ENCODE results near the gene SYMPK.

The SYMPK gene

DNA sequence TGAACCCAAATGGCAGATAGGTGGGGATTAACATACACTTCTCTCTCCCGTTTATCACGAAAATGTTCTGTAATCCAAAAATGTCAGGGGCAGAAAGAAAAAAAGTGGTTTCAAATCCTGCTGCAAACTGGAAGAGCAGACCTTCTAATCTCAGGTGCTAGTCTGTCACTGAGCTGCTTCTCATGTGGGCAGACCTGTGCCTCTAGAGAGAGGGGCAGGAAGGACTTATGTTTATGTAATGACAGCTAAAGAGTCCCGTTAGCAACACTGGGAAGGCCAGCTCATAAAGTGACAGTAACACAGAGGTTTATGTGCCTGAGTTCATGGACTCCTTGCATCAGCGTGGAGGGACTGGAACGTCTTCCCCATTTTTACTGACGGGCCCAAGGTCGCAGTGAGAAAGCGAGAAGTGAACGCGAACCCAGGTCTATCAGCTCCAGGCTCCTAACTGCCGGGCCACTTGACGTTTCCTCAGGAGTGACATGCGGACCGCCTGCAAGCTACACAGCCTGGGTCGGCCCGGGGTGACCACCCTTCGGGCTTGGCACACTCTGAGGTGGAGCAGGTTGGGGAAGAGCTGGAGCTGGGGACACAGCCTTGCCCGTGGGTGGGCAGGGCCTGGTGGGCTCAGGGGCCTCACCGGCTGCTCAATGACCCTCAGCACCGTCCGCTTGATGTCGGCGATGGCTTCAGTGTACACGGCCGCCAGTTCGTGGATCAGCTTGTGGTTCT, 38.2 kb downstream of the SYMPK start:
- no peak for DNase-seq

DNA sequence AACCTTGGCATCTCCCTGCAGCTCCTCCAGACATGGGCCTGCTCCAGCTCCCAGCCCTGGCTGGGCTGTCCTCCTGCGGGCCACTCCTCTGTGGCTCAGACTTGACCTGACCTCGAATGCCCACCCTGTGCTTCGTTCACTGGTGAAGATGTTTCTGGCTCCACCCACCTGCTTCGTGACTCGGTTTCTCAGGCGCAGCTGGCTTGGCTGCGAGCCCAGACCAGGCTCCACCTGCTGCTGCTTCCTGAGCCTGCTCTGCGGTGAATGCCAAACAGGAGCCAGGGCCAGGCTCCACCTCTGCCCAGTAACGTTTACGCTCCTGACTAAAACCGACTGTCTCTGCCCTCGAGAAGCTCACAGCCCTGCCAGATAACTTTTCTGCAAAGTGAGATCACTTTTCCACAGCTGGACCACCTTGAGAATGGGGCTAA, 38.9 kb downstream of the SYMPK start:
- peak; percentile 77 for DNase-seq

DNA sequence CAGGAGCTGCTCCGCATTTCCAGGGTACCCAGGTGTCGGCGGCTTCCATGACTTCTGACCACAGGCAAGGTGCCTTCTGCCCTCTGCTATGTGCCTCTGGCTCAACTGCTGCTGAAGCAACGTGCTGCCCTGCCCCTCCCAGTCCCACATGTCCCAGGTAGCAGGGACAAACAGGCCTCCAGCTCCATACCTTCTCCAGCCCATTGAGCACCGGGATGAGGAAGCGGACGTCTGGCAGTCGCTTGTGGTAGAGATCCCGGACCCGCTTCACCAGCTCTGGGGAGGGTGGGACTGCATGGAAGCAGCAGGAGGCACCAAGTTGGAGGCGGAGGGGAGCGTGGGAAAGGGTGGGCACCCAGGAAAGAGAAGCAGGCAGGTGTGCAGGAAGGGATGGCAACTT, 39.8 kb downstream of the SYMPK start:
- no peak for DNase-seq

DNA sequence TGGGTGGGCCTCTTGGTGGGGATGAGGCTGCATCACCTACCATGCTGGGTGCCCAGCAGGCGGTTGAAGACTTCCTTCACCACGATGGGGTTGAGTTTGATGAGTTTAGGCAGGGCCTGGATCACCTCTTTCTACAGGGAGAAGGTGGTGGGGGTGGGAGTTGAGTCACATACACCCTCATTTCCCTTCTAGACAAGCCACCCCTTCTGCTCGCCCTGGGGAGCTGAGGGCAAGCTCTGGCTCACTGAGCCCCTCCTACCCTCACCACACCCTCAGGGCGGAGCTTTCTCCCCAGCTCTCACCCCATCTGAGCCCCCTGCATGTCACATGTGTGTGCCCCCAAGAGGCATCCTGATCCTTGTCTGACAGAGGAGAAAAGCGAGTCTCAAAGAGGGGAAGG, 40.2 kb downstream of the SYMPK start:
- no peak for DNase-seq

DNA sequence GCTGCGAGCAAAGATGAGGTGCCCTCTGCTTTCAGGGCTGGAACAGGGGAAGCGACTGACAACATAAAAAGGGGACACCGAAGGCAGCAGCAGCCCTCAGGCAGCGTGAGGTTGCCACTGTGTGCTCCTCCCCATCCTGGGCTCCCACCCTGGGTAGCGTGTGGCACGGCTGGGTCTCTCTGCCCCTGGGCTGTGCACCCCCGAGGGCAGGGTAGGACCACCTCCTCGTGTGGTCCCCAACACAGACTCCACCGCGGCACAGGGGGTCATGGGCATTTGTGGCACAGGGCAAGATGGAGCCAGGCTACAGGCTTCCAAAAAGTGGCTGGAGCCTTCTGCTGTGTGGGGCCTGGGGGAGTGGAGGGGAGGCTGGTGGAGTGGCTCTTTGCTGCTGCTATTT, 41.4 kb downstream of the SYMPK start:
- DNase-seq: no peak

DNA sequence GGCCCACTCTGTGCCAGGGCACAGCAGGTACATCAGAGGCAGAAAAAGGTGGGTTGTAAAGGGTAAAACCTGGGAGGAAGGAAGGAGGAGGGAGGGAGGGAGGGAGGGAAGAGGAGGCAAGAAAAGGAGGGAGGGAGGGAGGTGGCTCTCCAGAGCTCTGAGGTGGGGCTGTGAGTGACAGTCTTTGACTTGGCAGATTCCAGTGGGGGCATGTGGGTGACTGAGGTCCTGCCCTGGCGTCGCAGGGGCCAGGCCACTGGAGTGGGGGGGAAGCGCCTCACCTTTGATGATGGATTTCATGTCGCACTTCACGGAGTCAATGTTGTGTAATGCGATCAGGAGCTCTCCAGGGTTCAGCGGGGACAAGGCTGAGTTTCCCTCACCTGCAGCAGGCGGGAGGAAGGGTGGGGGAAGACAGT, 41.8 kb downstream of the SYMPK start:
- DNase-seq: no peak

DNA sequence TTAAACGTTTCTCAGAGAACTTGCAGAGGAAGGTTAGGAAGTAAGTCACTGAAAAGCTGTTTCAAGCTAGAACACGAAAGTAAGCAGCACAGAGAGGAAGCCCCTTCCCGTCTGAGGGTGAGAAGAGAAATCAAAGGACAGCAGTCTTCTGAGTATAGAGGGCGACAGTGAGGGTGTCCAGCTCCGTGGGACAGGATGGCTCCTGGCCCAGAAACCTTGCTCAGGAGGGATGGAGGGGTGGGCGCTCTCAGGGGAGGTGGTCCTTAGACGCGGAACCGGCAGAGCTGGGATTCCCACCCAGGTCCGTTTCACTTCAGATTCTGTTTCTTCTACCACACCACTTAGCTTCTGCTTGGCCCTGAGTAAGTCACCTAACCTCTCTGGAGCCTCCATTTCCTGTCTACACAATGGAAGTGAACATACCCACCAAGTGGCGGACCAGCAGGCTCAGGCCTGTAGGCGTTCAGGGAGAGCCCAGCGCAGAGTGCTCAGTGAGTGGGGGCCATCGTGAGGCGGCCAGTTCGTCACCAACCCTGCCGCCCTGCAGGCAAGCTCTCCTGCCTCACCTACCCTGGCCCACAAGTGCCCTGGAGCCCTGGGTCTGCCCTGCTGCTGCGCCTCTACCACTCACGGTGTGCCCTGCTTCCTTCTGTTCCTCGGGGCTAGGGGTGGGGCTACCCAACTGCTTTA, 42.4 kb downstream of the SYMPK start:
- no peak for DNase-seq

DNA sequence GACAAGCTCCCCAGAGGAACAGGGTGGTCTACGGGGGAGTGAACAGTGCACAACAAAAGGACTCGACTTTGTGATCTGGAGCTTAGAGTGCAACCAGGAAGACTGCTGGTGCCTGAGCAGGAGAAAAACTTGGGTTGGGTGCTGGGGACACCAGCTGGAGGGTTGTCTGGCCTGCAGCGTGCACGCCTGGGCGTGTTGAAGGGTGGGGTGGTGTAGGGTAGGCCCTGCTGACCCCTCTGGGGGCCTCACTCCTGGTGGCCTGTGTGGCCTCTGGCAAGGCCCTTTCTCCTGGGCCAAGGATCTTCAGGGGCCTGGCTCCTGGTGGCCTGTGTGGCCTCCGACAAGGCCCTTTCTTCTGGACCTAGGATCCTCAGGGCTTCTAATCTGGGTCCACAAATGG, 43.2 kb downstream of the SYMPK start:
- no peak for DNase-seq

DNA sequence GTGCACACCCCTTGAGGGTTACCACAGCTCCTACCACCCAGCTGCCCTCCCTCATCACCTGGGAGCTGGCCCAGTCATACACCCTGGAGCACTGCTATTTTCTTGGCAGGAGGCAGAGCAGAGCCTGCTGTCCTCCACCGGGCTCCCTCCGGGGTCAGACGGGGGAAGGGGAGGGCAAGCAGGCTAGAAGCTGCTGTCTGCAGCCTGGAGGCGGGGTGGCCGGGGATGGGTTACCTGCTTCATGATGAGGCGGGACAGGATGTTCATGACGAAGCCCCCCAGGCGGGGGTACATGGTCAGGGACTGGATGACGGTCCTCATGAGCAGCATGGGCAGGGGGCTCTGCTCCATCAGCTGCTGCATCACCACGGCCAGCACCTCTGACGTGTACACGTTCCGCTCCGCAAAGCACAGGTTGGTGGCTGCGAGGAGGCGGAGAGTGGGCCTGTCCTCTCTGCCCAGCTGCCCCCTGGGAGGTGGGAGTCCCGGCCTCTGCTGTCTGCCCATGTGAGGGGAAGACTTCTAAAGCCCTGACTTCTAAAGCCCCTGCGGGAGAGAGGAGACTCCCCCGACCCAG, 45.1 kb downstream of the SYMPK start:
- no peak for DNase-seq

DNA sequence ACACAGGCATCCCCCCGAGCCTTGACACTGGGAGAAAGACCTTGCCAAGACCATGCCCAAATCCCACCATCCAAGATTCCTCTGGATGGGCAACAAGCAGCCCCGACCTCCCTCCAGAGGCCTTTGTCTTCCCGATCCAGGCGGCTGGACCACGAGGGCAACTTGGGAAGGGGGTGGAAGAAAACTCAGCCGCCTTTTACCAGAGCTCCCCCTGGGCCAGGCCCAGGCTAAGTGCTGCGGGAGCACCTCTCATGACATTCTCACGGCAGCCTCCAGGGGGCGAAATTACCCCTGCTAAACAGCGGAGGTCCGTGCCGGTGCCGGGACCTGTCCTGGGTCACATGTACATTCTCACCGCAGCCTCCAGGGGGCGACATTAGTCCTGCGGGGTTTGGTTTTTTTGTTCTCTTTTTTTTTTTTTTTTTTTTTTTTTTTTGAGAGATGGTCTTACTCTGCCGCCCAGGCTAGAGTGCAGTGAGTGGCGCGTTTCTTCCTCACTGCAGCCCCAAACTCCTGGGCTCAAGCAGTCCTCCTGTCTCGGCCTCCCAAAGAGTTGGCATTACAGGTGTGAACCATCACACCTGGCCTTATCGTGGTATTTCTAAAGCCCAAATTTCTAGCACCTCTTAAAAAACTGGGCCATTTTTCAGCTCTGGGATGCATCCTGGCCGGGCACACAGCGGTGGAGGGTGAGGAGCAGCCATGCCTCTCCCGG, 45.8 kb downstream of the SYMPK start:
- DNase-seq: peak; percentile 91

DNA sequence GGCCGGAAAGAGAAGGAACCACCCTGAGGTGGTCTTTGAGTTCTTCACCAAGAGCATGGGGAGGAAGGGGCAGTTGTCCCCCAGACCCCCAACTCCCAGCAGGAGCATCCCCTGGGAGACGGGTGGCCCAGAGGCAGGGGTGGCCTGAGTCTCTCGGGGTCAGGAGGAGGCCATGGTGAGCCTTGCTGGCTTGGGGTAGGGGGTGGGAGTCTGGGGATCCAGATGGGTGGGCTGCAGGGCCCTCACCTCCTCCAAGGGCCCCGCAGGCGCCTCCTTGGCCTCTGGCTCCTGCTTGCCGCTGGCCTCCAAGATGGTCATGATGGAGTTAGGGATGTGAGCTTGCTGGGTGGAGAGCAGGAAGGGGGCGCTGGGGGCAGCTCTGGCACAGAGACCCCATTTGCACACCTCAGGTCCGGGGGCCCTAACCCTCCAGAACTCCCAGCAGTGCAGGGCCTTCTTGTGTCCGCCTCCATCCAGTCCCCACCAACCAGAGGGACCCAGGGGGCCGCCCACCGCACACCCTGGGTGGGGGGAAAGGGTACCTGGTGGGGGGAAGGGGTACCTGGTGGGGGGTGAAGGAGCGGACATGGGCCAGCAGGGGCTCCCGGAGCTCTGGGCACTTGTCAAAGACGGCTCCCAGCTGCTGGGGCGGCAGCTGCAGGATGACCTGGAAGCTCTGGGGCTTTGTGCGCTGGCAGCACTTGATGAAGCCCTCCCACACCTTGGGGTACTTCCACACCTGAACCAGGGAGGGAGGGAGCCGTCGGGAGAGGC, 46.5 kb downstream of the SYMPK start:
- no peak for DNase-seq

DNA sequence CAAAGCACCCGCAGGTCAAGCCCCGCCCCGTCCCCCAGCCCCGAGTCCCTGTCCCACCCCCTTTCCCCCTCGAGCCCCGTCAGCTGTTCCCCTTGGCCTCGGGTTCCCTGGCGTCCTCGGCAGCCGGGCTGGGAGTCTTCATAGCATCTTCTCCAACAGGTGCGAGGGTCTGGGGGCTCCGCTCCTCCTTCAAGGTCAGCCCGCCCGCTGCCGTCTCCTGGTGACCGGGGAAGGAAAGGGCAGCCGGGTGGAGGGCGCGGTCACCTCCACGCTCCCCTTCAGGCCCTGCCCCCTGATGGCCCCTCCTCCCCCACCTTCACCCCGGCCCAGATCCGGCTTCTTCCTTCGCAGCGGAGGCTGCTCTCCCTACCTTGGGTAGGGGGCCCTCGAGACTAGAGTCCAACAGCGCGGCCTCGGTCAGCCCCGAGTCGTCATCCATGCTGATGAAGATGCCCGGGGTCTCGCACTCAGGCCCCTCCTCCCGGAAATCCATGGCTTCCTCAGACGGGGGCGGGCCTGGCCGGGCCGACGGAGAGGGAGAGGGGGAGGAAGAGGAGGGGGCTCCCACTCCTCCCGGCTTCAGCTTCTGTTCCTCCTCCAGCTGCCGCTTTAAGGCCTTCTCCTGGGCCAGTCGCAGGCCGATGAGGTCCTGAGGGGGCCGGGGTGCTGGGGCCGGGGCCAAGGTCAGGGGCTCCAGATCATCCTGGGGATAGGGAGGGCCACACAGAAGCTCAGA, 47.3 kb downstream of the SYMPK start:
- peak; percentile 47 for DNase-seq

DNA sequence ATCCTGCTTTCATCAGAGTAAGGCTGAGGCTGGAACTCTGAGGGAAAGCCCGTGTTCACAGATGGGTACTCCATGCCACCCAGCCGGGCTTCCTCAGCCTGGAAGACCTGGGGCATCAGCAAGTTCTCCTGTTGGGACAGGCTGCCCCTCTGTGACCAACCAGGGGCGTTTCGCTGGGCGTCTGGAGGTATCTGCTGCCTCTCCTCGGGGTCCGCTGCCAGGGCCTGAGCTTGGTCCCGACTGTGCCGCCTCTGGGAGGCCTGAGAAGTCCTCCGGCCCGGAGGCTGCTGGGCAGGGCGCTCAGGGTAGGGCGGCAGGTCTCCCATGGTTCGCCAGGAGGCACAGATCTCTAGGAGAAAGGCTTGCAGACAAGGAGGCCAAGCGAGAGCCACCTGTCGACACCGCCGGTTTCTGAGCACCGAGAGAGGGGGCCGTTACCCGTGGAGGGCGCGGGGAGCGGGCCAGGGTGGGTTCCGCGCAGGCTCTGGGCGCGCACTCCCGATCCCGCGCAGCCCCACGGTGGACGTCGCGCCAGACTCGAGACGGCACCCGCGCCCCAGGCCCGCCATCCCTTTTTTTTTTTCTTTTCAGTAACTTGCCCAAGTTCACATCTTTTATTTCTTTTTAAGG, 48.0 kb downstream of the SYMPK start, which contains the start of gene RSPH6A:
TSS of gene RSPH6A (minus strand) at position 458 of the 630 bp plus-strand sequence. CDS start at position 326, 132 bp downstream.
- DNase-seq: no peak

DNA sequence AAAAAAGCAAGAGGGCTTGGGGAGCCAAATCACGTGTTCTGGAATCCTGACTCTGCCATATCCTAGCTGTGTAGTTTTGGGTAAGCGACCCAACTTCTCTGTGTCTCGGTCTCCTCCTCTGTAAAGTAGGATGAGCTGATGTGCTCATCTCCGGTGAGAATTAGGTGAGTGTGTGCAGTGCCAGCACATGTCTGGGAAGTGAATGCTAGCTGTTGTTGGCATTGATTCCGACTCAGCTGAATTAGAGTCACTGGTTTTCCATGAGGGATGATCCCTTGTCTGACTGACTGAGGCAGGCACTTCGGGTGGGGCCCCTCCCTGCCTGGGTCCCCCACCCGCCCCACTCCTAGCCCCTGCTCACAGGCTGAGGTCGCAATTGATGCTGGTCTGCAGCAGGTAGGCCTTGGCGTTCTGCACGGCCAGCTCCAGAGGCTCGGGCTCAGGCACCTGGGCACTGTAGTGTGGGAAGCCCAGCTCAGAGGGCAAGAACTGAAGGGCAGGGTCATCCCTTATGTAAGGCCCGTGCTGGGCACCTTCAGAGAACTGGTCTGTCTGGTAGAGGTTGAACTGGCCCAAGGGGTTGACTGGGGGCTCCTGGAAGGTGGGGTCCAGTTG, 48.7 kb downstream of the SYMPK start:
- DNase-seq: no peak

DNA sequence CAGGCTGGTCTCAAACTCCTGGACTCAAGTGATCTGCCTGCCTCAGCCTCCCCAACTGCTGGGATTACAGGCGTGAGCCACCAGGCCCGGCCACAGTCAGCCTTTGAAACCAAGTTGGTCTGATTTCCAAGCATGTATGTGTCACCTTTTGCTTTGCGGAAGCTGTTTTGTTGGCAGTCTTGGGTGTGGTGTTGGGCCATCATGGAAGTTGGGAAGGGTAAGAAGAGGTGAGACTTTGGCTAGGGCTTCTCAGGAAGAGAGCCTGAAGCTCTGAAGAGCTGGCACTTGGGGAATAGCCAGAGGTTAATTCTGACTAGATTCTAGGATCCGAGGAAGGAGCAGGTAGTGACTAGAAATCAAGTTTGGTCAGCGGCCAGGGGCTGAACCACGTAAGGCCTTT, 50.6 kb downstream of the SYMPK start:
- no peak for DNase-seq

DNA sequence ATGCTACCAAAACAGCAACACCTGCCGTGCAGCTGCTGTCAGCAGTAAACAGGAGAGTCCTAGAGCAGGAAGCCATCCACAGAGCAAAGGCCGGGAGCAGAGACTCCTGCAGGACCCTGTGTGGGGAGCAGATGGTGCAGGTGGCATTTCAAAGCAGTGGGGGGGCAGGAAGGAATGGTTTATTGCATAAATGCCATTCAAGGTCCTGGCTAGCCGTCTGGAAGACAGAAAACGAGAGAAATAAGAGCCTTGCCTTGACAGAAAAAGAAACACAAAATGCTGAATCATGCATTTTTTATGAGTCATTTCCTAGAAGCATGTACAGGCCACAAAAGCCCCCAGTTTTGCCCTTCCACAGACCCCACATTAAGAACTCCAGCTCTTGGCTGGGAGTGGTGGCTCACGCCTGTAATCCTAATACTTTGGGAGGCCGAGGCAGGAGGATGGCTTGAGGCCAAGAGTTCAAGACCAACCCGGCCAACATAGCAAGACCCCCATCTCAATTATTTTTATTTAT, 53.2 kb downstream of the SYMPK start:
- no peak for DNase-seq

DNA sequence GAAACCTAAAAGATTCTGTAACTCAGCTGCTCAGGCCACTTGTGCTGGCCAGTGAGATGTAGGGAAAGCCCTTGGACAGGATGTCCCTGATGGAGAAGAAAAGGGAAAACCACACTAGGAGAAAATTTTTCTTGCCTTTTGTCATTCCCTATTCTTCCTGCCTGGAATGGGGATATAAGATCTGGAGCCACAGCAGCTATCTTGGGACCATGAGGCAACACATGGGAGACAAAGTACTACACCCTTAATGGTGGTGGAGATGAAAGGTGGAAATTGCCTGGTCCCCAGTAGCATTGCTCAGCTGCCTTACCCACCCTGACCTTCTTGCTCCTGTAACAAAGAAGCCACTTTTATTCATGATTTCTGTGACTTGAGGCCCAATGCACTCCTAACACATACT, 57.2 kb downstream of the SYMPK start:
- DNase-seq: no peak

DNA sequence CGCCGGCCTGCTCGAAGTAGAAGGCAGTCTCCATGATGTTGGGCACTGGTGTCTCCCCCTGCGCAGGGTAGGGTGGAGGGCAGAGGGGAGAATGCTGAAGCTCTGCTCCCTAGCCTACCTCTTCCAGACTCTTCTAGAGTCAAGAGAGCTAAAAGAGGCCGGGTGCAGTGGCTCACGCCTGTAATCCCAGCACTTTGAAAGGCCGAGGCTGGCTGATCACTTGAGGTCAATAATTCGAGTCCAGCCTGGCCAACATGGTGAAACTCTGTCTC, 58.1 kb downstream of the SYMPK start:
- DNase-seq: no peak

DNA sequence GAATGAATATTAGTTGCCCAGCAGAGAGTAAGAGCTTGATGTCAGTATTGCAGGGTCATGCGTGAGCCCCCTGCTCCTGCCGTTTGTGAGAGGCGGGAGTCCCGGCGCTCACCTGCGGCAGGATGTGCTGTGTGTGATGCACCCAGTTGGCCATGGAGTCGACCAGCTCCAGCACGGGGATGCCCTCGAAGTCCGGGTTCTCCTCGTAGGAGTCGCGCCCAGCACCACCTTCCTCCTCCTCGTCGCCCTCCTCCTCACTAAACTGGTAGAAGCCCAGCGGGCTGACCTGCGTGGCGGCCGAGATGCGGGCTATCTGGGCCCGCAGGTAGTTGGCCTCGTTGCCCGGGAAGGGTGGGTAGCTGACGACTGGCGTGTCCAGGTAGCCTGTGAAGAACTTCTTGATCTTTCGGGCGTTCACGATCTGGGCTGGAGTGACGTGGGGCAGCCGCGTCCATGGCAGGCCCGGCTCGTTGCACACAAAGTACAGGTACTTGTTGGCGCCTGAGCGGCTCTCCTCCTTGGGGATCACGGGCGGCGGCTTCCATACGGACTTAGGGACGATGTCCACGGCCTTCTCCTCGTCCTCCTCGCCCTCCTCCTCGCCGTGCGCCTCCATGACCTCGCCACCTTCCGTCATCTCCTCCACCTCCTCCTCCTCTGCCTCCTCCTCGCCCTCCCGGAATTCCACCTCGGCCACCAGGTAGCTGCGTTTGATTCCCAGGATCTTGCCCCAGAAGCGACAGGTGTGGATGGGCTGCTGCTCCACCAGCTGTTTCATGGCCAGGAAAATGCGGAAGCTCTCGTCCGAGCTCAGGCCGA, 58.6 kb downstream of the SYMPK start:
- DNase-seq: no peak

DNA sequence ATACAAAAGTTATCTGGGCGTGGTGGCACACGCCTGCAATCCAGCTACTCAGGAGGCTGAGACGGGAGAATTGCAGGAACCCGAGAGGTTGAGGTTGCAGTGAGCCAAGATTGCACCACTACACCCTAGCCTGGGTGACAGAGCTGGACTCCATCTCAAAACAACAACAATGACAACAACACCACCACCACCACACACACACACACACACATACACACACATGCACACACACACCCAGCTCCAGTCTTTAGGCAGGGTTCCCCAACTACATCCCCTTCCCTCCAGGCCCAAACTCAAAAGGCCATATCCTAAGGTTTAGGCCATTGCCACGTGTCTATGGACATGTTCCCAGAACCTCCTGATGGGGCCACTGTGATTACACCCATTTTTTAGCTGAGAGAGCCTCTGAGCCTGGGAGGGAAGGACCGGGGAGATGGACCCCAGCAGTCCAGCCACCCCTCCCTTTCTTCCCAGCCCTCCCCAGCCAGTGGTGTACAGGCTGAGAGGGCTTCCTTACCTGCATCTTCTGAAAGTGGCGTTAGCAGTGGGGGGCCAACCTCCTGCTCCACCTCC, 61.3 kb downstream of the SYMPK start:
- no peak for DNase-seq
